Stimulated activated CD8-positive, alpha-beta memory T cell treated with anti-CD3 and anti-CD28 coated beads, Interleukin-12 subunit alpha, Interleukin-12 subunit beta, amount 100 ng/mL, for 24 hours (primary cell): ENCODE data around the gene TWIST2.

Experiments used
- DNase-seq: peaks from one replicate; pipeline ENCODE4 v3.0.0-alpha.2; 2020; ENCODE audit errors: extremely low read depth

Gene TWIST2

DNA sequence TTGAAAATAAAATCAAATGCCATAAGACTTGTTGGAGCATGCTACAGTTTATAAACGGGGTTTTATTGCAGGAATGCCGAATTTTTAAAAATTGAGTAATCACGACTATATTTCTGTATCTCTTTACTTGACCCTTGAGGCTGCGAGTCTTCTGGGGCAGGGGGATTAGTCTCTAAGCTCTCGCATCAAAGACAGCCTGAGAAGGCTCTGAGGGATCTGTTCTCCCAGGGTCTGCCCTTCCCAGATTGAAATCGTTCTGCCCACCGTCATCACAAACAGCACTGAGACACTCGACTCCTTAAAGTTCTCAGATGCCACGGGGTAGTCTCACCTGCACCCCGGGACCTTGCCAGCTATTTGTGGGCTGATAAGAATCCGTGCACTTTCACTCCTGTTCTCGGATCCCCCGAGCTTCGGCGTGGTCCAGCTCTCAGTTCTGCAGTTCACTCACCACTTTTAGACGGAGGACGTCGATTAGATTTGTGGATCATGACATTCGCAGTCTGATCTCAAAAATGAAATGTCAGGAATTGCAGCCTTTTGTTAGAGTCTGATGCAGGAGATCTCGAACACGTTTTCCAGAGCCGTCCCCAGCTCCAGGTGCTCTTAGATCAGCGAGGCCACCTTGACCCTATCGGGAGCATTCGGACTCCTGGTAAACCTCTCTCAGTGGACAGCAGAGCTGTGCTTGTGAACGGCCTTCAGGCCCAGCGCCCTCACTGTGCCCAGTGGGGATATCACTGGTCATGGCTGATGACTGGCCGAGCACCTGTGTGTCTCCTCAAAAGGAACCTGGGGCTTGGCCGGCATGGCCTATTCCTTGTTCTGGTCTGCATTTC lies 43.0 kb downstream of the TWIST2 start:
- DNase-seq = no peak

- DNase-seq = no peak
Measured at GRCh38 chr2:238891457-238892203, 43.7 kb downstream of the TWIST2 start.

DNA sequence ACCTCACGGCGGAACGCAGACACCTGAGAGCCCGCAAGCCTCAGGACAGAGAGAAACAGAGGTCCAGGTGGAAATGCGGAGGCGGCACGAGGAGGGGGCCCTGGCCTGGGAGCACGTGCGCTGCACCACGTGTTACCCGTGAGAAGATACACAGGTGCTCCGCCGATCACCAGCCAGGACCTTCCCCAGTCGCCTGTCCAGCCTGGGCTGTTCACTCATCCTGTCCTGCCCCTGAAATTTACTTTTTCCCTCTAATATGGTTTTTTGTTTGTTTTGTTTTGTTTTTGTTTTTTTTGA lies 44.3 kb downstream of the TWIST2 start:
- DNase-seq = no peak

- no peak for DNase-seq
Measured at GRCh38 chr2:238892796-238893195, 44.9 kb downstream of the TWIST2 start.

GRCh38 chr2:238893349-238894000 lies 45.6 kb downstream of the TWIST2 start:
- no peak for DNase-seq

DNA sequence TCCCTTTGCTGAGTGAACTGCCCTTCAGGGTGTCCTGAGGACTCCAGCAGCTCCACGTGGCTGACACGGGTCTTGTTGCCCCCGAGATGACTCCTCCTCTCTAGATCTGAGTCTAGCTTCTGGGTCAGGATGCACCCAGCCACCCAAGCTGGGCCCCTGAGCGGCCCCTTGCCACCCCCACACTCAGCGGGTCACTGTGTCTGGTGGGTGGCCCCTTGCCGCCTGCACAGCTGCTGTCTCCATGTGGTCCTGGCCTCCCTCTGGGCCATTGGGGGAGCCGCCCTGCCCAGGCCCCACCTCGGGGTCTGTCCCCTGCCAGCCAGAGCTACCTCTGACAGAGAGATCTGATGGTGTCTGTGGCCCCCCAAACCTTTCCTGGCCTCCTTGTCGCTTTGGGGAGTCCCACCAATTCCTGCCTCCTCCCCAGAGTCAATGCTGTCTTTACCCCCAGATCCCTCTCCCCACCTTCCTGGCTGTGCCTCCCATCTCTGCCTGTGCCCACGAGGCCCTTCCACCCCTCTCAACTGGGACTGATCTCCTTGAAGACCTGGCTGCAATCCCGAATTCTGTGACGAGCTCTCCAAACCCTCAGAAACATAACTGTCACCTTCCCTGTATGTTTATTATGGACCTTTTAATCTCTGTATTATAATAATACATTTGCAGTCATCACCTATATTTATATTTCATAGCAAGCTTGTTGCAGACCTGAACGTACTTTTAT lies 46.5 kb downstream of the TWIST2 start:
- no peak for DNase-seq

DNA sequence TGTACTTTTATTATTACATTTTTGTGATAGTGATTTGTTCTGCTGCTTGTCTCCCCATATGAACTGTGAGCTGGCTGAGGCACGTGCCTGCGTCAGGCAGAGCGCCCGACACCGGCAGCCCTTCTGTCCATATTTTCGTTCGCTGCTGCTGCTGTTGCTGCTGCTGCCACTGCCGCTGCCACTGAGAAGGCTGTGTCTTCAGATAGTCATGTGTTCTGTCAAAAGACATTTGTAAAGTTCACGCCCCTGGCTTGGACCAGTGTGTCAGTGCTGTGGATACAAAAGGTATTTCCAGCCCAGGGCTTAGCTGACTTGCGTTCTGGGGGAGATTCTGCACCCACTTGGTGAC lies 47.0 kb downstream of the TWIST2 start:
- no peak for DNase-seq

- no peak for DNase-seq
Measured at GRCh38 chr2:238895361-238895882, 47.5 kb downstream of the TWIST2 start.

GRCh38 chr2:238895891-238896600 lies 48.2 kb downstream of the TWIST2 start:
- no peak for DNase-seq

- no peak for DNase-seq
Measured at GRCh38 chr2:238896641-238897040, 48.8 kb downstream of the TWIST2 start.

DNA sequence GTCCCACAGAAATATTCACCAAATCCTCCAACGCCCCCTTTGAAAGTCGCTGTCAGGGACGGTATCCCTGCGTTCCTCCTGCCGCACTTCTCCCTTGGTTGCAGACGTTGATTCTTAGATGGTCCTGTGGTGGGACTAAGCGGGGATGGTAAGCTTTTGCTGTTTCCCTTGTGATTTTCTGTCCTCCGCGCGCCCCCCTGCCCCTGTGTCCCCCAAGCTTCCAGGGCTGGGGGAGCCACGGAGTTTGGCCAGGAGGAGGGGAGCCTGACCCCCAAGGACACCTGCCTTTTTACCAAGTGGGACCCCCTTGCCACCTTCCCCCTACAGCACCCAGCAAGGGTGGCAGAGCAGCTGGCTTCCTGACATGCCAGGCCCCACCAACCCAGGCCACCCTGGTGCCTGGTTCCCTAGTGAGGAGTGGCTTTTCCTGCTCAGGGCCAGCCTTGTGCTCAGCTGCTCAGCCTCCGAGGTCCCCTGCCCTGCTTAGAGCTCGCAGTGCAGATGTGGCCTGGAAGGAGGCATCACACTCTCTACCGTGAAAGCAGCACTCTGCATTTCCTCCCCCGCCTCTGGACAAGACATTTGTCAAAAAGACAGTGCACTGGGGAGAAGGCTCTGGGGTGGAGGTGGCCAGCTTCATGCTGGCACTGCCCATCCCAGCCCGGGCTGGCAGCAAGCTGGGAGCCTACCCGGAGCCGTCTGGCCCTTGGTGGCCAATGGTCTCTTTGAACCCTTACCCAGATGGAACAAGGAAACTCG lies 49.4 kb downstream of the TWIST2 start:
- no peak for DNase-seq

DNA sequence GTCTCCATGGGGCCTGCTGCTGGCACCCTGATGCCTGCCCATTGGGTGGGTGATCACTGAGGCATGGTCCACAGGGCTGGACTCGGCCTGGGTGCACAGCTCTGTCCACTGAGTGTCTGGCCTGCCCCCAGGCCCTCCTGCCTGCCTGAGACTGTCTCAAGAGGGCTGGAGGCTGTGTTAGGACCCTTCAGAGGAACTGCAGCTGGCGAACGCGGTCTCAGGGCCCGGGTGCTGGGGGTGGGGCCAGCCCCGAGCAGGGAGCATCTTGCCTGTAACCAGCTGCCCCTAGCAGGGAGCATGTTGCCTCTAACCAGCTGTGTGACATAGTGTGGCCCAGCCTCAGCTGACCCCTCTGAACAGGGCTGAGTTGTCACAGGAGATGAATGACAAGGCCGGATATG lies 50.0 kb downstream of the TWIST2 start:
- DNase-seq = no peak

GRCh38 chr2:238898534-238899281 lies 50.8 kb downstream of the TWIST2 start:
- no peak for DNase-seq

GRCh38 chr2:238899386-238899785 lies 51.5 kb downstream of the TWIST2 start:
- DNase-seq = no peak

GRCh38 chr2:238900511-238900910 lies 52.6 kb downstream of the TWIST2 start:
- DNase-seq = no peak

DNA sequence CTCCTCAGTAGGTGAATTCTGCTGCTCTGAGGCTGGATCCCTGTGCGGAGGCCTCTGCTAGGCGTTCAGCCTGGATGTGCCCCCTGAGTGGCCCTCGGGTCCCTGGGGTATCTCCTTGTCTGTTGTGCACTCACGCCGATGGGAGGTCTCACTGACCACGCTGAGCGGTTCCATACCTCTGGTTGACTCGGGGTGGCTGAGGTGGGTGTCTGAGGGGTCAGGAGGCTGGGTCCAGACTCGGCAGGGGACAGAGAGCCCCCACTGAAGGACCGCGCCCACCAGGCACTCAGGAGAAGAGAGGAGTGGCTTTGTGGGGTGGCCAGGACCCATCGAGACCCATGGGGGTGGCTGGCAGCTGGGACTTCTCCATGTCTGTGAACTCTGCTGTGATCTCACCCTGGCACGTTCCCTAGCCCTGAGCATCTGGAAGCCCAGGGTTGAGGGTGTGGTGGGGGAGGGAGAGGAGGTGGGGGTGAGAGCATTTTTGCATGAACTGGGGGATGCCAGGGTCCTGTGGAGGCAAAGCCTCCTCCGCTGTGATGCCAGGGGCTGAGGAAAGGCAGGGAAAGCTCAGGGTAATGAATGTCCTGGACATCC lies 53.7 kb downstream of the TWIST2 start:
- no peak for DNase-seq

GRCh38 chr2:238902285-238902684 lies 54.4 kb downstream of the TWIST2 start:
- DNase-seq = no peak

- DNase-seq = no peak
Measured at GRCh38 chr2:238903141-238903540, 55.3 kb downstream of the TWIST2 start.

GRCh38 chr2:238904177-238904576 lies 56.3 kb downstream of the TWIST2 start:
- DNase-seq = no peak

- no peak for DNase-seq
Measured at GRCh38 chr2:238904716-238905115, 56.8 kb downstream of the TWIST2 start.
